Measurements from ENCODE around the gene RNASEH1. TPM values are rescaled to one million over a fixed set of nuclear protein-coding genes. Genes with fewer than 3 reads are reported as not detected.

Gene RNASEH1
- total RNA-seq, 1 donor, result 42.7 TPM

DNA sequence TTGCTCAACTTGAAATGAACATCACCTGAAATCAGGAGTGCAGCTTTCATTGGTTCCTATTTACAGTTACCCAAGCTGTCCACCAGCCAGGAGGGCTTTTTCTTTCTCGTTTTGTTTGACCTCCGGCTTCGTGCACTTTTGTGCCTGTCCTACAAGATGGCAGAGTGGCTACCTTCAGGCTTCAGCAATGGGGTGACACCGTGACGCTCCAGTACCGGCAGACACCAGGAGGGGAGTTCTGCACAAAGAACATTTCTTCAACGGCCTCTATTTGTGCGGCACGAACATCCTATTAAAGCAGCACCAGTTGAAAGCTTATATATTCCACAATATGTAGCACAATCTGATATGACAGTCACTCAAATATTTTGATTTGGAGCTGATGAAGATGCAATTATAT, 18.3 kb downstream of the RNASEH1 start:
- DNase-seq (ENCODE audit: low read depth), result no peak
- H3K4me3 ChIP-seq (ENCODE audit: low read depth, low read length), result no peak overlapping the region
- TF ChIP-seq, protein P1, sequence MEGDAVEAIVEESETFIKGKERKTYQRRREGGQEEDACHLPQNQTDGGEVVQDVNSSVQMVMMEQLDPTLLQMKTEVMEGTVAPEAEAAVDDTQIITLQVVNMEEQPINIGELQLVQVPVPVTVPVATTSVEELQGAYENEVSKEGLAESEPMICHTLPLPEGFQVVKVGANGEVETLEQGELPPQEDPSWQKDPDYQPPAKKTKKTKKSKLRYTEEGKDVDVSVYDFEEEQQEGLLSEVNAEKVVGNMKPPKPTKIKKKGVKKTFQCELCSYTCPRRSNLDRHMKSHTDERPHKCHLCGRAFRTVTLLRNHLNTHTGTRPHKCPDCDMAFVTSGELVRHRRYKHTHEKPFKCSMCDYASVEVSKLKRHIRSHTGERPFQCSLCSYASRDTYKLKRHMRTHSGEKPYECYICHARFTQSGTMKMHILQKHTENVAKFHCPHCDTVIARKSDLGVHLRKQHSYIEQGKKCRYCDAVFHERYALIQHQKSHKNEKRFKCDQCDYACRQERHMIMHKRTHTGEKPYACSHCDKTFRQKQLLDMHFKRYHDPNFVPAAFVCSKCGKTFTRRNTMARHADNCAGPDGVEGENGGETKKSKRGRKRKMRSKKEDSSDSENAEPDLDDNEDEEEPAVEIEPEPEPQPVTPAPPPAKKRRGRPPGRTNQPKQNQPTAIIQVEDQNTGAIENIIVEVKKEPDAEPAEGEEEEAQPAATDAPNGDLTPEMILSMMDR (IDR thresholded peaks at IDR 0.05; ENCODE audit: insufficient read depth, low read depth, low read length), result no peak

- peak overlapping the region; percentile 52 for H3K4me3 ChIP-seq (ENCODE audit: low read depth, low read length)
- TF ChIP-seq, protein P1 (IDR thresholded peaks at IDR 0.05; ENCODE audit: insufficient read depth, low read depth, low read length), result peak; percentile 68
- DNase-seq (ENCODE audit: low read depth), result peak; percentile 65
Observed at GRCh38 chr2:3536682-3537632, 21.2 kb downstream of the RNASEH1 start.

DNA sequence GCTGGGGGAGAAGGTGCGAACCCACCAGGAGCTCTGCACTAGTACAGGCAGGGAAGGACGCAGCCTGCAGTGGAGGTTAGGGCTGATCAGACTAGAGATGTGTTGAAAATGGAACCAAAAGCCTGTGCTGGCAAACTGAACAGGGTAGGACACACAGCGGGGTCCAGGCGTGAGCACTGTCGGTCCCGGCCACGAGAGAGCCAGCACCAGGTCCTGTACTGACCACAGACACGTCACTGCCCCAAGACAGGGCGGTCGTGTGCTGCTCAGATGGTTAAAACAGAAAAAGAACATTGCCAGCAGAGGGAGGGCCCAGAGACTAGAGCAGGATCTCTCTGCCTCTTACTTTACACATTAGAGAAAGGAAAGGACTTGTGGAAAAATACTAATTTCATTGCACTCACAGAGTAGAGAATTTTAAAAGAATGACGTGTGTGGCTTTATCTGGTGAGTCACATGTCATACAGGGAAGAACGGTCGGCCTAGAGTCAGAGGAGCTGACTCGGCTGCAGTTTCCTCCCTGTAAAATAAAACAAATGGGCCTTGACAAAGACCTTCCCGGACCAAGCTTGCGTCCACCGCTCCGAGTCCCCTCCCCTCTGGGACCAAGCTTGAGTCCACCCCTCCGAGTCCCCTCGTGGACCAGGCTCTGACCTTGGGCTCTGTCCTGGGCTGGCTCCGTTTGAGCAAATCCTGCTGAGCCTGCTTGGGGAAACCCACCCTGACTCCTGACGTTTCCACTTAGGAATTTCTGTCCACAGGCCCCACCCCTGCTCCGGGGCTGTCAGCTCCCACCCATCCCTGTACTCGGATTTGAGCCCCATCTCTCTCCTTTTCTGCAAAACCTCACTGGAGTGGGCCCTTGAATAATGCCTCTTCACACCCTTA, 22.1 kb downstream of the RNASEH1 start:
- TF ChIP-seq, protein P1 (IDR thresholded peaks at IDR 0.05; ENCODE audit: insufficient read depth, low read depth, low read length), result peak; percentile 43
- DNase-seq (ENCODE audit: low read depth), result peak; percentile 98
- peak overlapping the region; percentile 52 for H3K4me3 ChIP-seq (ENCODE audit: low read depth, low read length)

DNA sequence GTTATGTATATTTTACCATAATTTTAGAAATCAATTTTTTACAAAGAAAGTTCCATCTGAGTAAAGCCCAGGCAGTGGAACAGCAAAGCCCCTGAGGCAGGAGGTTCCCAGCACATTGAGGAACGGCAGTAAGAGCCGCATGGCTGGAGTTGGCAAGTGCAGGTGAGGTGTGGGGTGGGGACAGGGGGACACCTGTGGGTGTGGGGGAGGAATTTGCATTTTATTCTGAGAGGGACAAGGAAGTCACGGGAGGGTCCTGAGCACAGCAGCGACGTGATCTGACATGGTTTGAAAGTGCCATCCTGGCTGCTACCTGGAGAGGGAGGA, 22.7 kb downstream of the RNASEH1 start:
- peak overlapping the region; percentile 52 for H3K4me3 ChIP-seq (ENCODE audit: low read depth, low read length)
- DNase-seq (ENCODE audit: low read depth), result no peak
- TF ChIP-seq, protein P1 (IDR thresholded peaks at IDR 0.05; ENCODE audit: insufficient read depth, low read depth, low read length), result no peak

DNA sequence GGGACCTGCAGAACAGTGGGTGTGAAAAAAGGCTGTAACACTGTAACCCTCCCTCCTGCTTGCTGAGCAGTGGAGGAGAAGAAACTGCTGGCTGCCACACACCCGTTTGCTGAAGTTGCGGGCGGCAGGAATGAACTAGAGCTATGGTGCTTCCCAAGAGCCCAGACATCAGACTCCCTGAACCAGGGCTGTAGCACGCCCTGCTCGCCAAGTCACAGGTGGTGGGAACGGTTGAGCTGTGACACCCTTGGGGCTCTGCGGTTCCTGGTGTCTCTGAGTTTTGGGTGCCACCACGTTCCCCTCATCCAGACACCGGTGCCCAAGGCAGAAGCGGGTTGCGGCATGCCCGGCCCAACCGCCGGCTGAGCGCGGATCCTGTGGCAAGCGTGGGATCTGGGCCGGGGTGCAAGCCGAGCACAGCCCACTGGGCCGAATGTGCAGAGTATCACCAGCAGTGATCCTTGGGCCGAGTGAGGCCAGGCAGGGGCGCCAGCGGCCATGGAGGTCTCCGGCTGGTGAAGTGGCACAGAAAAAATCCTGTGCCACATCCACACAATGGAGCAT, 23.8 kb downstream of the RNASEH1 start:
- H3K4me3 ChIP-seq (ENCODE audit: low read depth, low read length), result no peak overlapping the region
- DNase-seq (ENCODE audit: low read depth), result no peak
- TF ChIP-seq, protein P1 (IDR thresholded peaks at IDR 0.05; ENCODE audit: insufficient read depth, low read depth, low read length), result no peak

GRCh38 chr2:3533836-3534235, 24.3 kb downstream of the RNASEH1 start:
- no peak overlapping the region for H3K4me3 ChIP-seq (ENCODE audit: low read depth, low read length)
- TF ChIP-seq, protein P1 (IDR thresholded peaks at IDR 0.05; ENCODE audit: insufficient read depth, low read depth, low read length), result no peak
- no peak for DNase-seq (ENCODE audit: low read depth)

Measured in fibroblast of villous mesenchyme (primary cell).